SK-N-MC (cell line): ENCODE data around the gene DAPK1.

Source experiments
- EZH2 ChIP-seq: fragments of 200-600 bp; sonication (generic); IDR thresholded peaks from one replicate; pipeline ENCODE4 v1.6.1; 2017; ENCODE audit warnings: antibody characterized with exemption
- FOXP2 ChIP-seq: optimal IDR thresholded peaks from 2 replicates; pipeline ENCODE3; 2011; ENCODE audit warnings: mild to moderate bottlenecking, moderate library complexity; ENCODE audit not compliant: insufficient read depth; ENCODE audit errors: extremely low read length, control extremely low read depth
- POLR2AphosphoS5 ChIP-seq: IDR thresholded peaks from 2 replicates; pipeline ENCODE4 v1.6.1; 2012; ENCODE audit warnings: mild to moderate bottlenecking, low read depth, low read length, borderline replicate concordance

DNA sequence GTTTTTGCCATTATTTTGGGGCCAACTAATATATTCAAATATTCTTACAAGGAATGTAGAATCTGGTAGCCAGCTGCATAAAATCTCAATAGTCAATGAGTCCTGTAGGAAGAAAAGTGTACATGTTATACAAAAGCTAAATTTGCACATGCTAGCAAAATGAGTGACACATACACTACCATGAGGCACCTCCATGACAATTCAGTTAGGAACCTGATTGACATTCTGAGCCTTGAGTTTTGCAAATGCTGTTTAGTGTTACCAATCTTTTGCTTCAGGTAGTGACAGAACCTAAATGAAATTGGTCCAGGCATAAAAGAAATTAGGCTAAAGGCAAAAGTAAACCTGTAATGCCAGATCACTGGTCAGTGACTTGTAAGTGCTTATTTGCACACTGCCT, 6.8 kb upstream of the DAPK1 start:
- TF ChIP-seq EZH2 (no peak), POLR2AphosphoS5 (no peak), FOXP2 (no peak)
